HG03457 (cell line): ENCODE results near the gene RBPJ.
"Not testable (repeated sequence)": the region's sequence is repeated elsewhere in the genome, so short reads cannot be mapped to it uniquely, and the experiment has no call there.

Experiments used
- ATAC-seq: cut with Tn5 transposase; IDR thresholded peaks from one replicate; pipeline ENCODE4 v1.9.1; 2021; ENCODE audit warnings: moderate number of reproducible peaks; ENCODE audit not compliant: unreplicated experiment

Gene RBPJ

GRCh38 chr4:26300314-26301307 lies 20.2 kb upstream of the RBPJ start:
- no peak for ATAC-seq

- no peak for ATAC-seq
These were observed 18.5 kb upstream of the RBPJ start for GRCh38 chr4:26302031-26302899.

GRCh38 chr4:26303008-26303407 lies 17.8 kb upstream of the RBPJ start:
- no peak for ATAC-seq

GRCh38 chr4:26307037-26307800 lies 13.6 kb upstream of the RBPJ start:
- no peak for ATAC-seq

- no peak for ATAC-seq
These were observed 12.2 kb upstream of the RBPJ start for GRCh38 chr4:26308568-26308967.

GRCh38 chr4:26310264-26310663 lies 10.6 kb upstream of the RBPJ start:
- no peak for ATAC-seq

GRCh38 chr4:26311633-26312032 lies 9.2 kb upstream of the RBPJ start:
- no peak for ATAC-seq

GRCh38 chr4:26315316-26315932 lies 5.4 kb upstream of the RBPJ start:
- not testable (repeated sequence) for ATAC-seq

GRCh38 chr4:26317766-26318165 lies 3.0 kb upstream of the RBPJ start:
- ATAC-seq, result no peak

- peak; percentile 68 for ATAC-seq
These were observed 1.3 kb upstream of the RBPJ start for GRCh38 chr4:26319467-26319948.

GRCh38 chr4:26319949-26320537 lies 771 bp upstream of the RBPJ start:
- ATAC-seq, result no peak

- no peak for ATAC-seq
These were observed 783 bp downstream of the RBPJ start for GRCh38 chr4:26321373-26322221.

GRCh38 chr4:26322346-26322745 lies 1.5 kb downstream of the RBPJ start:
- no peak for ATAC-seq

- no peak for ATAC-seq
These were observed 3.0 kb downstream of the RBPJ start for GRCh38 chr4:26323821-26324220.

GRCh38 chr4:26325191-26325590 lies 4.4 kb downstream of the RBPJ start:
- no peak for ATAC-seq

GRCh38 chr4:26326791-26327190 lies 6.0 kb downstream of the RBPJ start:
- no peak for ATAC-seq

- no peak for ATAC-seq
These were observed 9.5 kb downstream of the RBPJ start for GRCh38 chr4:26330186-26330787.

GRCh38 chr4:26330946-26331345 lies 10.1 kb downstream of the RBPJ start:
- no peak for ATAC-seq
